HuH-7.5 (cell line): ENCODE data around the gene BSN.
"Not testable (repeated sequence)": the region's sequence is repeated elsewhere in the genome, so short reads cannot be mapped to it uniquely, and the experiment has no call there.

ENCODE experiments used
- DNase-seq: peaks from one replicate; pipeline ENCODE4 v3.0.0; 2011; ENCODE audit warnings: low spot score

Gene BSN

DNA sequence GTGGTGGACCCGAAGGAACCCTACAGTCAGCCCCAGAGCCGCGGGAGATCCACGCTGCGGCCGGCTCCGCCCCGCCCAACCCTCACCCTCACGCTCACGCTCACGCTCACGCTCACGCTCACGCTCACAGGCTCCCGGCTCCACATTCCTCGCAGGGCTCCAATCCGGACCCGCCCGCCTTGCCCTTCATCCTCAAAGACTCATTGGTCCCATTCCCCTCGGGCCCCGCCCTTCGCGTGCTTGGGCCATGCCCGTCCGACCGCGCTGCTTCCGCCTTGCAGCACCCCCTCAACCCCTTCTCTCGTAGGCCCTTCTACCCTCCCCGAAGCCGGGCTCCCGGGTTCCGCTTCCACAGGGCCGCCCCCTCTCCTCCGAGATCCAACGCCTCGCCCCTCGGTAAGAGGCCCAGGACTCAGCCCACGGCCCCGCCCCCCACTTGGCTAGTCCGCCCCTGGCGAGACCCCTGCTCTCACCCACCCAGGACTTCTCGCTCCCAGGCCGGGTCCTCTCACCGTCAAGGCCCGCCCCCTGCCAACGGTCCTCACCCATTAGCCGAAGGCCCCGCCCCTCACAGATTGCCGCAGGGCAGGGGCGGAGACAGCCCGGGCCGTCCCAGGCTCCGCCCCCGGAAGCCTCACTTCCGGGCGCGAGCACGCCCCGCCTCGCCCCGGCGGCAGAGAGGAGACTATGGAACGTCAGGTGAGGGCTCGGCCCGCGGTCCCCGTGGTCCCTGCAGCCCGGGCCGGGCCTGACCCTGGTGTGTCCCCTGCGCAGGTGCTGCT lies 119.6 kb downstream of the BSN start, which contains the start of gene APEH:
TSS of gene APEH (plus strand) at position 637 of the 782 bp plus-strand sequence. CDS start at position 688, 51 bp downstream.
- DNase-seq, result peak; percentile 95

DNA sequence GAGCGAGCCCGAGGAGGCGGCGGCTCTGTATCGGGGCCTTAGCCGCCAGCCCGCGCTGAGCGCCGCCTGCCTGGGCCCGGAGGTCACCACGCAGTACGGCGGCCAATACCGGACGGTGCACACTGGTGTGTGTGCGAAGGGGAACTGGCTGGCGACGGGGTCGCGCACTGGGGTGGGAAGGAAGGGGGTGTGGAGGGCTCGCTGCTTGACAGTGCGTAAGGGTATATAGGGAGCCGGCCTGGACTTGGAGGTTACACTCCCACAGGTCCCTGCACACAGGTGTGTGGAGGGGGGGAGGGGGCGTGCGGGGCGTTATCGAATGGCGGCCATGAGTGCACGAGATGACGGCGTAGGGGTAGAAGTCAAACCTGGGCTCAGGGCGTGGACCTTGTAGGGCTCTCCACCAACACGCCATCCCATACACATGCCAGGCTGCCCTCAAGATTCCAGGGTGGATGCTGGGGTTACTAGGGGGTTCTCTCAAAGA lies 120.3 kb downstream of the BSN start:
- peak; percentile 45 for DNase-seq

DNA sequence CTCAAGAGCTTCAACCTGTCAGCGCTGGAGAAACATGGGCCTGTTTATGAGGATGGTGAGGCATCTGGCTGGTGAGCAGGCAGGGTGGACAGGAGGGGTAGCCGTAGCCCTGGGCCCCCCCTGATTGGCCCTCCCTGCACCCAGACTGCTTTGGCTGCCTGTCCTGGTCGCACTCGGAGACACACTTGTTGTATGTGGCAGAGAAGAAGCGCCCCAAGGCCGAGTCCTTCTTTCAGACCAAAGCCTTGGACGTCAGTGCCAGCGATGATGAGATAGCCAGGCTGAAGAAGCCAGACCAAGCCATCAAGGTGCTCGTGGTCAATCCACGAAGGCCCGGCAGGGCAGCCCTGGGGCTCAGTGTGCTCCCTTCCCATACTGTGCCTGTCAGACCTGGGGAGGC lies 121.6 kb downstream of the BSN start:
- no peak for DNase-seq

DNA sequence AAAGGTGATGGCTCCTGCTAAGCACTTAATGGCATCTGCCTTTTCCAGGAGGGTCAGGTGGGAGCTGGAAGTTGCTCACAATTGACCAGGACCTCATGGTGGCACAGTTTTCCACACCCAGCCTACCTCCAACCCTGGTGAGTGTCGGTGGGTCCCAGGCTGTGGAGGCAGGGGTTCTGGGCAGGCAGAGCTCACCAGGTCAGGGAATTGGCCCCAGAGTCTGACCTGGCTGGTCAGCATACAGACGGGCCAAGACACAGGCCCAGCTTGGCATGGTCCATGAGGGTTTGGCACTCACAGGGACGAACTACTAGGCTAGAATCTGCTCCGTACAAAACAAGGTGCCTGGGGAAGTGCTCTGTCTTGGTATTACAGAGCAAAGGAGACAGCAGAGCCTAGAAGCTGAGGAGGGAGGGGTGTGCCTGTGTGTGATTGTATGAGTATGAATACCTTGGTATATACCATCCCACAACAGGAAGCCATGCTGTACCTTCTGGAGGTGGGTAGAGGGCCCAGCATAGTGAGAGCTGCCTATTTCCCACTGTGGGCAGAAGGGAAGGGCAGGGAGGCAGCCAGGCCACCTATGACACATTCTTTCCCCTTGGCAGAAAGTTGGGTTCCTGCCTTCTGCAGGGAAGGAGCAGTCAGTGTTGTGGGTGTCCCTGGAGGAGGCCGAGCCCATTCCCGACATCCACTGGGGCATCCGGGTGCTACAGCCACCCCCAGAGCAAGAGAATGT lies 126.4 kb downstream of the BSN start:
- DNase-seq, result no peak

DNA sequence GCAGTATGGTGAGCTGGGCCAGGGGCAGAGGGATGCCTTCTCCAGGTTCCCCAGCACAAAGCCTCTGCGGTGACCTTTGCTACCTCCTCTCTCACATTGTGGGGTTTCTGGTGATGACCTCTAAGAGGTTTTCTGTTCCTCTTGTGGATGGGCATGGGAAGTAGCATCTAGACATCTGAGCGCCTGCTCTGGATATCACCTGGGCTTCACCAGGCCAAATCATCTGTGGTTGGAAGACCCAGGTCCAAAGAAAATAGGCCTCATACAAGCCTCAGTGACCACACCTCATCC lies 126.9 kb downstream of the BSN start:
- DNase-seq, result no peak

DNA sequence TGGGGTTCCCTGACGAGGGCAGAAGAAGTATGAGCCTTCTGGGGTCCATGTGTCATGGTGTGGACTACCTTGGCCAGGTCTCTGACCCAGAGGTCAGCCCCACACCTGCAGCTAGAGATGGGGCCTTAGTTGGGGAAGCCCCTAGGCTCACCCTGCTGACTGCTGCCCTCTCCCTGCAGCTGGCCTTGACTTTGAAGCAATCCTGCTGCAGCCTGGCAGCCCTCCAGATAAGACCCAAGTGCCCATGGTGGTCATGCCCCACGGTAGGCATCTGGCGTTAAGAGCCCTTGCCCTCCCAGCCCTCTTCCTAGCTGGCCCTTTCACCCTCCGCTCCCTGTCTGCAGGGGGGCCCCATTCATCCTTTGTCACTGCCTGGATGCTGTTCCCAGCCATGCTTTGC lies 127.3 kb downstream of the BSN start:
- DNase-seq, result no peak

DNA sequence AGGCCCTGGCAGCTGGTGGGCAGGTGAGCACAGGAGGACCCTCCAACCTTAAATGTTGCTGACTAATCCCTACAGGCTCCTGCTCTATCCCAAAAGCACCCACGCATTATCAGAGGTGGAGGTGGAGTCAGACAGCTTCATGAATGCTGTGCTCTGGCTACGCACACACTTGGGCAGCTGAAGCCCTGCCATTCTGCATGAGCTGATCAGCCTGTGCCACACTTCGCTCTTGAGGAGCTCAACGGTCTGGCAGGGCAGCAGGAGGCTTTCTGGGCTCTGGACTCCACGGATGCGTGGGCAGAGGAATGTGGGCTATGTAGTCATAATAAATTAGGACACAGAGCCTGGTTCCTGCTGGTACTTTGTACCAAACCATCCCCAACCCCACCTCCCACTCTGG lies 128.9 kb downstream of the BSN start:
- DNase-seq, result no peak

DNA sequence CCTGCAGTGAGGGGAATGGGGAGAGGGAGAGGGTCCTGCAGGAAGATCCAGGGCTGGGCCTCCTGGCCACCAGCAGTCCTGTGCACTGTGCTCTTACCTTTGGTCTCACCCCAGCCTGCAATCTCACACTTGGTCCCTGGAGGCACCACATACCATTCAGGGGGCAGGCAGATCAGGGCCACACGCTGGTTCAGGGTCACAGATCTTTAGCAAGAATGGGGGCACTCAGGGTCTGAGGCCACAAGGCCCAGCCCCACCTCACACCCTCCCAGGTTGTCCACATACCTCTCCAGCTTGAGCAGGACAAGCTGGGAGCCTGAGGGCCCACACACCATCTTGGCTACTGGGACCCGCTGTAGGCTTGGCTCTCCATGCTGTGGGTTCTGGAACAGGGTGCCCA lies 130.2 kb downstream of the BSN start:
- not testable (repeated sequence) for DNase-seq

DNA sequence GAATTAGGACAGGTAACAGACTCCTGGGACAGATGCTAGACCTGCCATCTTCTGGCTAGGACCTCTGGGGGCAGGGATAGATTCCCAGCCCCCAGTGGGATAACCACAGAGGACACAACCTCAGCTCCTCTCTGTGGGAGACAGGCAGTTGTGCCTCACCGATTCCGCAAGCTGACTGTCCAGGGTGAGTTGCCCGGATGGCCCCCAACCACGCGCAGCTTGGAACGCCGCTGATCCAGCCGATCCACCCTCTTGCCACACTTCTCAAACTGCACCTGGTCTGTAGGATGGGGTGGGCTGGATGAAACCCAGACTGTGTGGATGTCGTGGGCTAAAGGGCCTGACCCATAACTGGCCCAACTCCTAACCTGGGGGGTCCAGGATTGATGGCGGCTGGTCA lies 130.8 kb downstream of the BSN start:
- DNase-seq, result not testable (repeated sequence)

DNA sequence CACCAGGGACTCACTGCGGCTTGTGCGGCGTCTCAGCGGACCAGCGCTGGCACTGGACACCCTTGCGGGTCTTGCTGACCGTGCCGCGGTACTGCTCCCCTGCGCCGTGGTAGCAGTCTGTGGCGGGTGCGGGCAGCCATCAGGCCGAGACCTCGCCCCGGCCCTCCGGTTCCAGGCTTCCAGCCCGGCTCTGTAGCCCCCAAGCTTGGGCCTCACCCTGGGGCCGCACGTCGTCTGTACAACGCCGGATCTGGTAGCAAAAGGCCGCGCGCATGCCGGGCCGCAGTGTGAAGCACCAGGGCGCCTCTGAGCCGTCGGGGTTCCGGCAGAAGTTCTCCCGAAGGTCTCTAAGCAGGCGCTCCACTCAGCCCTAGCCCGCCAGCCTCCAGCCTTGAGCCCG lies 131.6 kb downstream of the BSN start:
- not testable (repeated sequence) for DNase-seq

DNA sequence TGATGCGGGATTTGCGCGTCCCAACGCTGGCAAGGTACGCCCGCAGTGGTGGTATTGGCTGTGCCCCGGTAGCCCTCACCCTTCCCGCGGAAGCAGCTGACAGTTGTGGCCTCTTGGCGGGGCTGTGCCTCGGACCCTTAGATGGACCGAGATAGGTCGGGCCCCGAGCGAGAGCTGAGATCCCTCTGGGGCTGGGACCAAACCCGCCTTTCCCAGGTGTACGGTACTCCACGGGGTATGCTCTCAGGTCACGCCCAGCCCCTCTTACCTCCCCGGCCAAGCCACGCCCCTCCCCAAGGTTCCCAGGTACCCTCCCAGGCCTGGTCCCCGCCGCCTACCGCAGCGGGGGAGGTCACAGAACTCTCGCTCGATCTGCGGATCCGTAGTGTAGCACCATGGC lies 132.1 kb downstream of the BSN start:
- not testable (repeated sequence) for DNase-seq

DNA sequence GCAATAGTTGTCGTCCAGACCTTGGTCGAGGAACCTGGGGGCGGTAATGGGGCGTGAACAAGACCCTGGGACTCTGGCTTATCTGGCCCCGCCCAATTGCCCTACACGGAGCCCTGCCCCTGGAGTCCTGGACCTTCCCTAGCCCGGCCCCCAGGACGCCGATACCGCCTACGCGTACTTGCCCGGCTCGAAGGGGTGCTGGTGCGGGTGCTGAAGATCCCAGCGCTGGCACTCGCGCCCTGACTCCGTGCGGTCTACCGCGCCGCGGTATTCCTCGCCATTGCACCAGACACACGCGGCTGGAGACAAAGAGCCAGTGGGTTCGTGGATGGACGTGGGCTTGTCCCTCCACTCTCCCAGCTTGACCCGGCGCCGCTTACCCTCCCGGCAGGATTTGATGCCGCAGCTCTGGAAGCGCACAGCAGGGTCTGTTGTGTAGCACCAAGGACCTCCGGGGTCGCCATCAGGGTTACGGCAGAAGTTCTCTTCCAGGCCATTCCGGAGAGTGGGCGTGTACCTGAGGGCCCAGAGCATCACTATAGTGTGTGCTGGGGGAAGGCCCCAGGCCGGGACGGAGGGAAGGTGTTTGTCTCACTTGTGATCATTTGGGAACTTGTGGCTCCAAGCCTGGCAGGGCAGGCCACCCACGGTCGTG lies 132.6 kb downstream of the BSN start:
- not testable (repeated sequence) for DNase-seq

DNA sequence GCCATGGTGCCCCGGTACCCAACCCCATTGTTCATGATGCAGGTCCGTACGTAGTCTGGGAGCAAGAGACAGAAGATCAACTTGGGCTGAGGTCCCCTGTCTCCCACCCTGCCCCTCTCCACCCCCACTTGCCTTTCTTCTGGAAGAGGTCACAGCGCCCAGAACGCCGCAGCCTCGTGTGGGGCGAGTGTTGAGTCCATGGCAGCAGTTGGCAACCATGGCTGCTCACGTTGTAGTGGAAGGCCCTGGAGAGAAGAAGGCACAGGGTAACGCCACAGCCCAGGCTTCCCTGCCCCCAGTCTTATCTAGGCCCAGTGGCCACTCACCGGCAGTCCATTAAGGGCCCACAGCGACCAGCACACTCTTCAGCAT lies 133.1 kb downstream of the BSN start:
- not testable (repeated sequence) for DNase-seq

DNA sequence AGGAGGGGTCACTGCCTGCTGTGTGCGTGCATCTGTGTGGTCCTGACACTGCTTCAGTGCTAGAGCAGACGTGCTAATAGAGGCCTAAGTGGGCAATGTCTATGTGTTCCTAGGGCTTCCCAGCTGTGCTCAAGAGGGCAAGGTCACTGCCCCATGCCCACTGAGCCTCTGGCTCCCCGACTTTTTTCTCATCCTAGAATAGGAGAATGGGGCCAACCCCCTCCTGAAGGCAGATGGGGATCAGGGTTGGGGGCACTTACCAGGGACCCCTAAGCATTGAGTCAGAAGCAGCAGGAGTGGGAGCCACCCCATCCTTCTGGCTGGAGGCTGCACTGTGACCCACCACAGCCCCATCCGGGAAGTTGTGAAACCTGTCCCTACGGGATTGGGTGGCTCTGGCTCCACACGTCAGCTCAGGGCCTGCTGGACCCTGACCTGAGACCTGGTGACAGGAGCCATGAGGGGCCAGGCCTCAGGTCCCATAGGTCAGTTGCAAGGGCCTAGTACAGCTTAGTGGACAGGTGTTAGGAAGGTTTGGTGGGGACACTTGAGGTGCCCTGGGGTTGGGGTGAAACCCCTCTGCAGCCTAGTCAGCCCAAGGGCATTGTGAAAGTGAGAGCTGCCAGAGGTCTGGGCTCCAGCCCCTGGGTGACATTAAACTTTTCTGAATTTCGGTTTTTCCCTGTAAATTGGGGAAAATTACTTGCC lies 134.2 kb downstream of the BSN start:
- DNase-seq, result peak; percentile 46

DNA sequence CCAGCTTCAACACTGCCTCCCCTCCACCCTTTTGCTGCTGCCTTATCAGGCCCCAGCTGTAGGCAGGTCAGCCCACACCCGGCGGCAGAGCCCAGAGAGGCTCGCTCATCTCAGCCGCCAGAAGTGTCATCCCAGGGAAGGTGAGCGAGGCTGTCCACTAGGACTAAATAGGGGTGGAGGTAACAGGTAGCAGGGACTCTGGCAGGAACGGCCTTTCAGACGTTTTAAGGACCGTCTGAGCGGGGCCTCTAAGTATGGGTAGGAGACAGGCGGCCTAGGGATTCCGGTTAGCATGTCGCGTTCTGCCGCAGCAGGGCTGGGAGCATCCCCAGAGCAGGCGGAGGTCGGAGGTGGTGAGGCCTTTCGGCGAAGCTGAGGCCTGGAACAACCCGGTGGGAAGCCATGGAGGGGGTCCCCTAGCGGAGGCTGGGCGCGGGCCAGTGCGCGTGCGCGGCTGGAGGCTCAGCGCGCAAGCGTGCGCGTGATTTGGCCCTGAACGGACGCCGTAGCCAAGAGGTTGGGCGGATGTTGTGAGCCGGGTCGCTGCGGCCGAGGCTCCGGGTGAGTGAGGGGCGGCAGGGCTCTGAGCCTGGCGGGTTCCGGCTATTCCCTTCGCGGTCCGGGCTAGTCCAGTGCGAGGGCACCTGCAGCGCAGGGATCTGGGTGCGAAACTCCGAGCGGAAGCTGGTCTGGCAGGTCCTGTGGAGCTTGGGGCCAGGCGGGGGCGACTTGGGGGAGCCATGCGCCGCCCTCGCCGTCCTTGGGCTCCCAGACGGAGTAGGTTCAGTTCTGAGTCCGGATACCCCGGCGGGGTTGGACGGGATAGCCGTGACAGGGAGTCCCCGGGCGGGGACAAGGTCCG lies 135.0 kb downstream of the BSN start, which contains the start of the genes MST1 and RNF123:
TSS of gene MST1 (minus strand) at position 429 of the 862 bp plus-strand sequence. CDS start 783 bp downstream, outside the sequence.
TSS of gene RNF123 (plus strand) at position 512 of the 862 bp plus-strand sequence. CDS start 1,609 bp downstream, outside the sequence.
- peak; percentile 91 for DNase-seq

DNA sequence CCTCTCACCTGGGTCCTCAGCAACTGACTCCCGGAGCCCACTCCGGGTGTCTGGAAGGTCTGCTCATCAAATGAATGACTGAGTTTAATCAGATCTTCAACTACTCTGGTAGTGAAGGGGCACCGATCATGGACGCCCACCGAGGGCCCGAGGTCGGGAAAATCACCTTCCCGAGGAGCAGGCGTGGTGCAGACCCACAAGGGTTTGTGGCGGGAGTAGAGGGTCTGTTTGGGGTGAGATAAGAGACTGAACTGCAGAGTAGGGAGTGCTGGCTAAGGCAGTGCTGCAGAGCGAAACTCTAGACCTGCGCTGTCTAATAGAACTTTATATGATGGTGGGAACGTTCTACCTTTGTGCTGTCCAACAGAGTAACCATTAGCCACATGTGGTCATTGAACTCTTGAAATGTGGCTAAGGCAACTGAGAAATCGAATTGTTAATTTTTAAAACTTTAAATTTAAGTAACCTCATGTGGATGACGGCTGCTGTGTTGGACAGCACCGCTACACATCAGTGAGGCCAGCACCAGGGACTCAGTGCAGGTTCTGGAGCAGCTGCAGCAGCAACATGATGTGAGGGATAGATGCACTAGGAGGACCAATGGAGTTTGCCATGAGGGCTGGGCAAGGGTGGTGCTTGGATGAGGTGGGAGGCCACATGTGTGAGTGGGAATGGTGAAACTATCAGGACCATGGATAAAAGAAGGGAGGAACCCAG lies 135.8 kb downstream of the BSN start:
- DNase-seq, result not testable (repeated sequence)

DNA sequence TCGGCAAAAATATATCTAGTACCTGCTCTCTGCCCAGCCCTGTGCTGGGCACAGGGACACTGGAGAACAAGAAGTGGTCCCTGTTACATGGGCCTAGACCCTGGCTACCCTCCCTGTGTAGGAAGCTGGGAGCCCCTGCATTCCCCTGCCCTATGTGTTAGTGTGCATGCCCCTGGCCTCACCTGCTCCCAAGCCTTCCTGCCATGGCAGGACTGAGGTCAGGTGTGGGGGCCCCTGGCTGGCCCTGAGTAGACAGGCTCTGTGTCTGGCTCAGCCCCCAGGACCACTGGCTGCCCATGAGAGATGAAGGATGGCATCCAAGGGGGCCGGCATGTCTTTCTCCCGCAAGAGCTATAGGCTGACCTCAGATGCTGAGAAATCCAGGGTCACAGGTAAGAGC lies 136.6 kb downstream of the BSN start:
- DNase-seq, result not testable (repeated sequence)

DNA sequence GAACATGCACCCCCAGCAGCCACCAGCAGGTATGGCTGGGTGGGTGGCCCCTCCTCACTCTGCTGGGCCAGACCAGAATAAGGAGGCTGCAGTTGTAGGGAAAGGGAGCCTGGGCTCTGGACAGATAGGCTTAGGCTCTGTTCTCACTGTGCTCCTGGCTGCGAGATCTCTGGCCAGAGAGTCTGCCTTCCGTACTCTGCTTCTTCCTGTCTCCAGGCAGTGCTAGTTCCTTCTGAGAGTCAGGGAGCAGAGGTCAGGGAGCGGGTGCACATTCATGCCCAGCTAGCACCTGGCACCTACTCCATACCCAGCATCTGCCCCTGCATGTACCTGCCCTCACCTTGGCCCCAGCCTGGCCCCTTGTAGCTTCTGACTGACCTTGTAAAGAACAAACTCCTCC lies 137.2 kb downstream of the BSN start:
- DNase-seq, result not testable (repeated sequence)

DNA sequence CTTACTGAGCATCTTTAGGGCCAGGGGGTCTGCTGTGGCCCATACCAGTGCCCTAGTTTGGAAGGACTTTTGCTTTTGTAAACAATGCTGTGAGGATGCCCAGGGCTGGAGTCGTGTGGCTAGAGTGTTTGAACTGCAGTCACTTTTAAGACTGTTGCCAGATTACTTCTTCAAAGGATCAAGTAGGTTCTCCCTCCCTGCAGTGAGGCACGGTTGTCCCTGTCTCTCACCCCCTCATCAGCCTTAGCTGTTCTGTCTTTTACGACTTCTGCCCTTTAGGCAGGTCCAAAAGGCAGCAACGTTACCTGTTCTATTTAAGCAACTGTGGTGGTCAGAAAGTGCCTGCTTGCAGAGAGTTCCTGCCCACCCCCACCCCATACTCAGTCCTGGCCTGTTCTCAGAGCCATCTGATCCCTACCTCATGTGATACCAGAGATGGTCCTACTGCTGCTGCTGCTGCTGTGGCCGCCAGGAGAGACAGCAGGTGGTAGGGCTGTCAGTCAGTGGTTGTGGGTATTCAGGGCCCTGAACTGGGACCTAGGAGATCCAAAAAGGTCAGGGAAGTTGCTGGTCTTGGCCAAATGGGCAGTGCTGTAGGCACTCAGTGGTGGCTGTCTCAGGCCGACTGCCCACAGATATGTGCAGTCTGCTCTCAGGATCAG lies 140.3 kb downstream of the BSN start:
- DNase-seq, result not testable (repeated sequence)
